ENCODE data around the gene SCNN1G.

SCNN1G gene

GRCh38 chr16:23172994-23173393 lies 9.6 kb upstream of the SCNN1G start:
- Histone ChIP-seq H3K4me1 (ENCODE audit: control insufficient read depth in 2 of 2, insufficient read depth in 2 of 2, low read length in 2 of 2) (no peaks in the 10 kb centered on the region), H3K27me3 (ENCODE audit: control insufficient read depth in 2 of 2, insufficient read depth in 2 of 2, low read length in 2 of 2) (peaks cover 0 to 6% of the 10 kb centered on the region in 2 donors), H3K9me3 (ENCODE audit: control insufficient read depth in 2 of 2, low read length in 2 of 2) (no peaks in the 10 kb centered on the region)

GRCh38 chr16:23174622-23175021 lies 7.9 kb upstream of the SCNN1G start:
- Histone ChIP-seq H3K9me3 (ENCODE audit: control insufficient read depth in 2 of 2, low read length in 2 of 2) (no peaks in the 10 kb centered on the region), H3K4me3 (ENCODE audit: low read length in 2 of 2) (no peak overlapping the region), H3K36me3 (ENCODE audit: control insufficient read depth in 2 of 2, insufficient read depth in 2 of 2, low read length in 2 of 2) (no peaks in the 10 kb centered on the region), H3K27me3 (ENCODE audit: control insufficient read depth in 2 of 2, insufficient read depth in 2 of 2, low read length in 2 of 2) (peaks cover 0 to 8% of the 10 kb centered on the region in 2 donors), H3K9ac (ENCODE audit: low read depth in 1 of 2, low read length in 2 of 2) (no peak overlapping the region), H3K27ac (ENCODE audit: low read depth in 2 of 2, low read length in 2 of 2) (no peak overlapping the region), H3K4me1 (ENCODE audit: control insufficient read depth in 2 of 2, insufficient read depth in 2 of 2, low read length in 2 of 2) (no peaks in the 10 kb centered on the region)

More at GRCh38 chr16:23172994-23173393, 9.6 kb upstream of the SCNN1G start:
- Histone ChIP-seq H3K27ac (ENCODE audit: low read depth in 2 of 2, low read length in 2 of 2) (no peak overlapping the region), H3K4me3 (ENCODE audit: low read length in 2 of 2) (no peak overlapping the region), H3K9ac (ENCODE audit: low read depth in 1 of 2, low read length in 2 of 2) (no peak overlapping the region), H3K36me3 (ENCODE audit: control insufficient read depth in 2 of 2, insufficient read depth in 2 of 2, low read length in 2 of 2) (no peaks in the 10 kb centered on the region)

- peaks cover 0 to 8% of the 10 kb centered on the region in 2 donors for H3K27me3 ChIP-seq (ENCODE audit: control insufficient read depth in 2 of 2, insufficient read depth in 2 of 2, low read length in 2 of 2)
- H3K9me3 ChIP-seq (ENCODE audit: control insufficient read depth in 2 of 2, low read length in 2 of 2): no peaks in the 10 kb centered on the region
- H3K4me1 ChIP-seq (ENCODE audit: control insufficient read depth in 2 of 2, insufficient read depth in 2 of 2, low read length in 2 of 2): no peaks in the 10 kb centered on the region
- no peaks in the 10 kb centered on the region for H3K36me3 ChIP-seq (ENCODE audit: control insufficient read depth in 2 of 2, insufficient read depth in 2 of 2, low read length in 2 of 2)
- no peak overlapping the region for H3K4me3 ChIP-seq (ENCODE audit: low read length in 2 of 2)
- no peak overlapping the region for H3K27ac ChIP-seq (ENCODE audit: low read depth in 2 of 2, low read length in 2 of 2)
- no peak overlapping the region for H3K9ac ChIP-seq (ENCODE audit: low read depth in 1 of 2, low read length in 2 of 2)
Measured at GRCh38 chr16:23175651-23176050, 6.9 kb upstream of the SCNN1G start.

- Histone ChIP-seq H3K4me3 (ENCODE audit: low read length in 2 of 2) (no peak overlapping the region), H3K27me3 (ENCODE audit: control insufficient read depth in 2 of 2, insufficient read depth in 2 of 2, low read length in 2 of 2) (peaks cover 18 to 25% of the 10 kb centered on the region in 2 donors), H3K4me1 (ENCODE audit: control insufficient read depth in 2 of 2, insufficient read depth in 2 of 2, low read length in 2 of 2) (peaks cover 7 to 9% of the 10 kb centered on the region in 2 donors), H3K36me3 (ENCODE audit: control insufficient read depth in 2 of 2, insufficient read depth in 2 of 2, low read length in 2 of 2) (no peaks in the 10 kb centered on the region), H3K9ac (ENCODE audit: low read depth in 1 of 2, low read length in 2 of 2) (no peak overlapping the region), H3K27ac (ENCODE audit: low read depth in 2 of 2, low read length in 2 of 2) (no peak overlapping the region), H3K9me3 (ENCODE audit: control insufficient read depth in 2 of 2, low read length in 2 of 2) (no peaks in the 10 kb centered on the region)
Measured at GRCh38 chr16:23181506-23181905, 1.0 kb upstream of the SCNN1G start.

GRCh38 chr16:23182206-23182678 lies 303 bp upstream of the SCNN1G start:
- Histone ChIP-seq H3K4me3 (ENCODE audit: low read length in 2 of 2) (no peak overlapping the region), H3K27ac (ENCODE audit: low read depth in 2 of 2, low read length in 2 of 2) (no peak overlapping the region), H3K36me3 (ENCODE audit: control insufficient read depth in 2 of 2, insufficient read depth in 2 of 2, low read length in 2 of 2) (no peaks in the 10 kb centered on the region), H3K9me3 (ENCODE audit: control insufficient read depth in 2 of 2, low read length in 2 of 2) (no peaks in the 10 kb centered on the region), H3K9ac (ENCODE audit: low read depth in 1 of 2, low read length in 2 of 2) (peak overlapping the region in 1 of 2 donors; percentile 52), H3K27me3 (ENCODE audit: control insufficient read depth in 2 of 2, insufficient read depth in 2 of 2, low read length in 2 of 2) (peaks cover 18 to 25% of the 10 kb centered on the region in 2 donors), H3K4me1 (ENCODE audit: control insufficient read depth in 2 of 2, insufficient read depth in 2 of 2, low read length in 2 of 2) (peaks cover 7 to 9% of the 10 kb centered on the region in 2 donors)

- Histone ChIP-seq H3K9me3 (ENCODE audit: control insufficient read depth in 2 of 2, low read length in 2 of 2) (no peaks in the 10 kb centered on the region), H3K4me3 (ENCODE audit: low read length in 2 of 2) (peak overlapping the region in 1 of 2 donors; percentile 69), H3K4me1 (ENCODE audit: control insufficient read depth in 2 of 2, insufficient read depth in 2 of 2, low read length in 2 of 2) (peaks cover 7 to 9% of the 10 kb centered on the region in 2 donors), H3K9ac (ENCODE audit: low read depth in 1 of 2, low read length in 2 of 2) (peak overlapping the region in 1 of 2 donors; percentile 69), H3K27ac (ENCODE audit: low read depth in 2 of 2, low read length in 2 of 2) (no peak overlapping the region), H3K27me3 (ENCODE audit: control insufficient read depth in 2 of 2, insufficient read depth in 2 of 2, low read length in 2 of 2) (peaks cover 18 to 25% of the 10 kb centered on the region in 2 donors), H3K36me3 (ENCODE audit: control insufficient read depth in 2 of 2, insufficient read depth in 2 of 2, low read length in 2 of 2) (no peaks in the 10 kb centered on the region)
Measured at GRCh38 chr16:23183543-23183862, 958 bp downstream of the SCNN1G start.

- H3K9ac ChIP-seq (ENCODE audit: low read depth in 1 of 2, low read length in 2 of 2): no peak overlapping the region
- peaks cover 7 to 9% of the 10 kb centered on the region in 2 donors for H3K4me1 ChIP-seq (ENCODE audit: control insufficient read depth in 2 of 2, insufficient read depth in 2 of 2, low read length in 2 of 2)
- no peak overlapping the region for H3K27ac ChIP-seq (ENCODE audit: low read depth in 2 of 2, low read length in 2 of 2)
- no peak overlapping the region for H3K4me3 ChIP-seq (ENCODE audit: low read length in 2 of 2)
- H3K27me3 ChIP-seq (ENCODE audit: control insufficient read depth in 2 of 2, insufficient read depth in 2 of 2, low read length in 2 of 2): peaks cover 18 to 23% of the 10 kb centered on the region in 2 donors
- no peaks in the 10 kb centered on the region for H3K36me3 ChIP-seq (ENCODE audit: control insufficient read depth in 2 of 2, insufficient read depth in 2 of 2, low read length in 2 of 2)
- H3K9me3 ChIP-seq (ENCODE audit: control insufficient read depth in 2 of 2, low read length in 2 of 2): no peaks in the 10 kb centered on the region
Measured at GRCh38 chr16:23185656-23186055, 3.1 kb downstream of the SCNN1G start.

- Histone ChIP-seq H3K9ac (ENCODE audit: low read depth in 1 of 2, low read length in 2 of 2) (no peak overlapping the region), H3K36me3 (ENCODE audit: control insufficient read depth in 2 of 2, insufficient read depth in 2 of 2, low read length in 2 of 2) (no peaks in the 10 kb centered on the region), H3K4me1 (ENCODE audit: control insufficient read depth in 2 of 2, insufficient read depth in 2 of 2, low read length in 2 of 2) (peaks cover 7 to 9% of the 10 kb centered on the region in 2 donors), H3K27me3 (ENCODE audit: control insufficient read depth in 2 of 2, insufficient read depth in 2 of 2, low read length in 2 of 2) (peaks cover 18 to 23% of the 10 kb centered on the region in 2 donors), H3K4me3 (ENCODE audit: low read length in 2 of 2) (no peak overlapping the region), H3K27ac (ENCODE audit: low read depth in 2 of 2, low read length in 2 of 2) (no peak overlapping the region), H3K9me3 (ENCODE audit: control insufficient read depth in 2 of 2, low read length in 2 of 2) (no peaks in the 10 kb centered on the region)
Measured at GRCh38 chr16:23186171-23186570, 3.6 kb downstream of the SCNN1G start.

- peaks cover 5 to 6% of the 10 kb centered on the region in 2 donors for H3K4me1 ChIP-seq (ENCODE audit: control insufficient read depth in 2 of 2, insufficient read depth in 2 of 2, low read length in 2 of 2)
- H3K9ac ChIP-seq (ENCODE audit: low read depth in 1 of 2, low read length in 2 of 2): no peak overlapping the region
- no peaks in the 10 kb centered on the region for H3K9me3 ChIP-seq (ENCODE audit: control insufficient read depth in 2 of 2, low read length in 2 of 2)
- H3K27me3 ChIP-seq (ENCODE audit: control insufficient read depth in 2 of 2, insufficient read depth in 2 of 2, low read length in 2 of 2): peaks cover 18 to 23% of the 10 kb centered on the region in 2 donors
- H3K36me3 ChIP-seq (ENCODE audit: control insufficient read depth in 2 of 2, insufficient read depth in 2 of 2, low read length in 2 of 2): no peaks in the 10 kb centered on the region
- no peak overlapping the region for H3K4me3 ChIP-seq (ENCODE audit: low read length in 2 of 2)
- H3K27ac ChIP-seq (ENCODE audit: low read depth in 2 of 2, low read length in 2 of 2): no peak overlapping the region
Measured at GRCh38 chr16:23187341-23187740, 4.8 kb downstream of the SCNN1G start.

- Histone ChIP-seq H3K27ac (ENCODE audit: low read depth in 2 of 2, low read length in 2 of 2) (no peak overlapping the region), H3K4me3 (ENCODE audit: low read length in 2 of 2) (no peak overlapping the region), H3K9me3 (ENCODE audit: control insufficient read depth in 2 of 2, low read length in 2 of 2) (no peaks in the 10 kb centered on the region), H3K9ac (ENCODE audit: low read depth in 1 of 2, low read length in 2 of 2) (no peak overlapping the region), H3K27me3 (ENCODE audit: control insufficient read depth in 2 of 2, insufficient read depth in 2 of 2, low read length in 2 of 2) (peaks cover 8 to 12% of the 10 kb centered on the region in 2 donors), H3K4me1 (ENCODE audit: control insufficient read depth in 2 of 2, insufficient read depth in 2 of 2, low read length in 2 of 2) (no peaks in the 10 kb centered on the region), H3K36me3 (ENCODE audit: control insufficient read depth in 2 of 2, insufficient read depth in 2 of 2, low read length in 2 of 2) (peaks cover 0 to 5% of the 10 kb centered on the region in 2 donors)
Measured at GRCh38 chr16:23188911-23189310, 6.4 kb downstream of the SCNN1G start.

All from mucosa of rectum (tissue), 2 donors.